ENCODE data around the gene RRBP1. TPM values are rescaled to one million over a fixed set of nuclear protein-coding genes. Genes with fewer than 3 reads are reported as not detected.
A peak's percentile ranks its signal among the peaks of the same experiment; 100 is the strongest.

The RRBP1 gene
- total RNA-seq, 1 experiment from 2014 or later, result 79.2 TPM

DNA sequence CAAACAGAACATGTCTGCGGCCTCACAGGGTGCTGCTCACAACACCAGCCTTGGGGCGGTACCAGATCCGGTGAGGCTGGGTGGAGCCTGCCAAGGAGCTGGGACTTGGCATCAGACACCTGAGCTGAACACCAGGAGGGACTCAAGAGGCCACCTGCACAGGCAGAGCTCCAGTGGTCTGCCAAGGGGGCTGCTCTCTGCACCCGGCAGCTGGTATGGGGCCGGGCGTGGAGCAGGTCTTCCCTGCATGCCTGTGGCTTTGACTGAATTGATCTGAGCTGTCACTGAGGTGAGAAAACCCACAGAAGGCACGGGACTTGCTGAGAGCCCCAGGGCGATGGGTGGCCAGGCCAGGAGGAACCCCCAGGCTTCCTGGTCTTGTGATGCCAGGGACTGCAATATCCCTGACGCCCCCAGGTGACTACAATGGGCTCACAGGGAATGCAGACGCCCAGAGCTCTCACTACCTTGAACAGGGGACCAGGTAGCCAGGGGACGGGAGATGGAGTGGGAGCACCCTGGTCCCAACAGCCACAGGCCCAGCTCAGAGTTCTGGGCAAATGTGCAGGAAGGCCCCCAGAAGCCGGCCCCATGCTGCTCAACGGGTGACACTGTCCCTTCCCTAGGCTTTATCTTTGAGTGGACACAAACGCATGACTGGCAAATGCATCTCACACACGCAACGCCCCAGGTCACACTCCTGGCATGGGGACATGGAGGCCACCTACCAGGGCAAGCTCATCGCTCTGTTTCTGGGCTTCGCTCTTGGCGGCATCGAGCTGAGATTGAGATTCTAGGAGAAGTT lies 64.0 kb downstream of the RRBP1 start:
- H3K36me3 ChIP-seq (replicated peaks; ENCODE audit: control insufficient read depth, insufficient read depth, low read length), result peaks cover 33% of the 10 kb centered on the region
- H3K27me3 ChIP-seq (ENCODE audit: control insufficient read depth, insufficient read depth, low read length), result no peaks in the 10 kb centered on the region
- H3K4me3 ChIP-seq (ENCODE audit: insufficient read depth, low read depth, low read length), result no peak overlapping the region
- DNase-seq, result no peak

DNA sequence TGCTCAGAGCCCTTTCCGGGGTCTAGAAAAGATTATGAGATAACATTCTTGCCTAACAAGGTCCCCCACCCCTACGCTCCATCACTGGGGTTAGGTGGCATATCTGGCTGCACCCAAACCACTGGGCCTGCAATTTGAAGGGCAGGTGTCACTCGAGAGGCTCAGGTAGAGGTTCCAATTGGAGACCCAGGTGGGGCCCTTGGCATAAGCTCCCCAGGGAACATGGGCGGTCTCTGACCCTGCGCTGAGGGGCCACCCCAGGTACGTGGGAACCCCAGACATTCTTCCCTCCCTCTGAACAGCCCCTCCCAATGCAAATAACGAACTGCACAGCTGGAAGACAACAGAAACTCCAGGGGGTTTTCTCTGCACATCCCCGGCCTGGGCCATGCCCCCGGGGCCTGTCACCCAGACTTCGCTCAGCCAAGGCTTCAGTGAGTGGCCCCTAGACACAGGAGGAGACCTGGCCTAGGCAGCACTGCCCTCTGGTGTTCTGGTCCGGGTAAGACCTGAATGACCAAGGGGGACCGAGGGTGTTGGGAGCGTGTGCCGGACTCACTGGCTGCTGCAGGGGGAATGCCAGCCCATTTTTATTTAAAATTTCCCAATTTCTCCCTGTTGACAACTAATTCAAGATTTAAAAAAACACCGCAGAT lies 64.7 kb downstream of the RRBP1 start:
- Histone ChIP-seq H3K27me3 (ENCODE audit: control insufficient read depth, insufficient read depth, low read length) (no peaks in the 10 kb centered on the region), H3K4me3 (ENCODE audit: insufficient read depth, low read depth, low read length) (no peak overlapping the region), H3K36me3 (replicated peaks; ENCODE audit: control insufficient read depth, insufficient read depth, low read length) (peaks cover 30% of the 10 kb centered on the region)
- DNase-seq, result peak; percentile 95

DNA sequence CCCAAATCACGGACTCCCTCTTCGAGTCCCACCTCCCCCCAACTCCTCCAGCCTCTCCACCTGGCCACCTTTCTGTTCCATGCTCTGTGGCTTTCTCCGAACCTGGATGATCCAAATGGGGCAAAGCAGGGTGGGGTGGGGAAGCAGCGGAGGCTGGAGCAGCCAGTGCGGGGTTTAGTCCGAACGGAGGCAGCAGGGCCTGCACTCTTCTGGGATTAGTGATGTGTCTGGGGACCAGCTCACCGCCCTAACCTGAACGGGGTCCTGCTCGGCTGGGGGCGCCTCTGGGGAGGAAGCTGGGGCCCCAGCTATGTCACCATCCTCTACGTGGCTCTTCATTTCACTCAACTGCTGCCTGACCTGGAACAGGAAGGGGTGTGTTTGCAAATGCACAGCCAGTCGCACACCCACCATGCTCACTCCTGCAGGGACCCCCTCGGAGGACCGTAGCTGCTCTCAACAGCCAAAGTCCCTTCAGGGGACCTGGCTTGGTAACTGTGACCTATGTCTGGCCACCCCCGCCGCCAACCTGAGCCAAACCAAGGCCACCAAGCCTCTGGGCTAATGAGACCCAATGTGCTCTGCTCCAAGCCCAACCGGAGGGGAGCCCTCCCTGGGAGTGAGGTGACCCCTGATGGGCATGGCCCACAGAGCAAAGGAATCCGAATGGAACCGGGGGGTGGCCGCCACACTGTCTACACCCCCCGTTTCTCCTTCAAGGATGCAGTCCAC lies 65.4 kb downstream of the RRBP1 start:
- no peaks in the 10 kb centered on the region for H3K27me3 ChIP-seq (ENCODE audit: control insufficient read depth, insufficient read depth, low read length)
- H3K36me3 ChIP-seq (replicated peaks; ENCODE audit: control insufficient read depth, insufficient read depth, low read length), result peaks cover 25% of the 10 kb centered on the region
- no peak overlapping the region for H3K4me3 ChIP-seq (ENCODE audit: insufficient read depth, low read depth, low read length)
- no peak for DNase-seq

DNA sequence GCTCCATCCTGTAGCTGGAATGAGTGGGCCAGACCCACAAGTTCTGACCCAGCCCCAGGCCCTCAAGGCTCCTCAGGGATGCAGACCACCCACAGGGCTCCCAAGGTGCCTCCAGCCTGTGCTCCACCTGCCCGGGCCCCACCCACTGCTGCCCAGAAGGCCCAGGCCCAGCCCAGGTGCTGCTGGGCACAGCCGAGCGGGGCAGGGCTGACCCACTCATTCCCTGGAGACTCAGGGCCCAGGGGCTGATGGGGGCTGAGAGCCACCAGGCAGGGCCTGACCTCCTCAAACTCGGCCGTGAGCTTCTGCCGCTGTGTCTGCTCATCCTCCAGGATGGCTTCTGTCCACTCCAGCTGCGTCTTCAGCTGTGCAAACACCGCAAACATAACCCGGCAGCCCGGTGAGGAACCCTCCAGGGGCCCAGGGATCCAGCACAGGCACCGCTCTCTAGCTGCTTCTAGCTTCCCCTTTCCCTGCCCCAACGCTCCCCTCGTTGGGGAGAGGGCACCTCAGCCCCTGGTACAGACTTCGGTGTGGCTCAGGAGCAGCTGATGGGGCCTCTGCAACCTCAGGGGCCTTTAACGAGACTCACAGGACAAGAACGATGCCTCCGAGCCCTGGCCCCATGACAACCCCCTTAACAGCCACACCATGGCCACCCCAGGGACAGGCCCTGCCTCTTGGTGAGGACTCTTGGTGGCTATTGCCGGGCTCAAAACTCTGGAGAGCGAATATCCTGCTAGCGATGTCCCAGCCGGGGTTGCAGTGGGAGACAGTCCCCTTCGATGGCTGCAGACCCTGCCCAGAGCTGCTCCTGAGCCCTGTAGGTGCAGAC lies 66.2 kb downstream of the RRBP1 start:
- no peak overlapping the region for H3K4me3 ChIP-seq (ENCODE audit: insufficient read depth, low read depth, low read length)
- H3K27me3 ChIP-seq (ENCODE audit: control insufficient read depth, insufficient read depth, low read length), result no peaks in the 10 kb centered on the region
- DNase-seq, result peak; percentile 31
- peaks cover 21% of the 10 kb centered on the region for H3K36me3 ChIP-seq (replicated peaks; ENCODE audit: control insufficient read depth, insufficient read depth, low read length)

DNA sequence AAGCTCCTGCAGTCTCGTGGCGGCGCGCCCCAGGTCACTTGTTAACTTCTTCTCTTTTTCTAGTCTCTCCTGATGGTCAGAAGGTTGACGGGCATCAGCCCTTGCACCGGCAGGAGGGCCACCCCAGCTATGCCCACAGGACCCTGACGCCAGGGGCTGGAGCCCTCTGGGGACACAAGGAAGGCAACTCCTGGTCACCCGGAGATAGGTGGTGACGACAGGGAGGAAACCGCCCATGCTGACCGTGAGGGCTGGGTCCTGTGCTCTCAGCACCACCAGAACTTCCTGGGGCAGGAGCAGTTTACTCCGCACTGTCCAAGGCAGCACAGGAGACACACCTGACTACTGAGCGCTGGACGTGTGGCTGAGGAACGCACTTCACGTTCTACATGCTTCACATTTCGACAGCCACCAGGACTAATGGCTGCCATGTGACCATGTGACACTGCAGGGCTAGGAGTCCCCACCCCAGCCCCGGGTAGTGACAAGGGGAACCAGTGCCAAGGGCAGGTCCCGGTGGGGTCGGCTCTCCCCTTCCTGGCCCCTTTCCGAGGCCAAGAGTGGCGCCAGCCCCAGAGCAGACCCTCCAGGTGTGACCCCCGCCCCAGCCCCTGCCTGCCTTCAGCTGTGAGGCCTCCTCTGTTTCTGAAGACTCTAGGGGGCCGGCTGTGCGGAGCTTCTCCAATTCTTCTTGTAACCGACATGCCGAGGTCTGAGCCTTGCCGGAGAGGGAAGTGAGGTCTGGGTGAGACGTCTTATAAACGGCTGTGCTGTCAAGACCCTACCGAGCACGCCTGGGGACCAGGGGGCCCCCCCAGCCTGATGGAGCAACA lies 67.0 kb downstream of the RRBP1 start:
- H3K4me3 ChIP-seq (ENCODE audit: insufficient read depth, low read depth, low read length), result no peak overlapping the region
- H3K27me3 ChIP-seq (ENCODE audit: control insufficient read depth, insufficient read depth, low read length), result no peaks in the 10 kb centered on the region
- peak; percentile 39 for DNase-seq
- H3K36me3 ChIP-seq (replicated peaks; ENCODE audit: control insufficient read depth, insufficient read depth, low read length), result peaks cover 17% of the 10 kb centered on the region

DNA sequence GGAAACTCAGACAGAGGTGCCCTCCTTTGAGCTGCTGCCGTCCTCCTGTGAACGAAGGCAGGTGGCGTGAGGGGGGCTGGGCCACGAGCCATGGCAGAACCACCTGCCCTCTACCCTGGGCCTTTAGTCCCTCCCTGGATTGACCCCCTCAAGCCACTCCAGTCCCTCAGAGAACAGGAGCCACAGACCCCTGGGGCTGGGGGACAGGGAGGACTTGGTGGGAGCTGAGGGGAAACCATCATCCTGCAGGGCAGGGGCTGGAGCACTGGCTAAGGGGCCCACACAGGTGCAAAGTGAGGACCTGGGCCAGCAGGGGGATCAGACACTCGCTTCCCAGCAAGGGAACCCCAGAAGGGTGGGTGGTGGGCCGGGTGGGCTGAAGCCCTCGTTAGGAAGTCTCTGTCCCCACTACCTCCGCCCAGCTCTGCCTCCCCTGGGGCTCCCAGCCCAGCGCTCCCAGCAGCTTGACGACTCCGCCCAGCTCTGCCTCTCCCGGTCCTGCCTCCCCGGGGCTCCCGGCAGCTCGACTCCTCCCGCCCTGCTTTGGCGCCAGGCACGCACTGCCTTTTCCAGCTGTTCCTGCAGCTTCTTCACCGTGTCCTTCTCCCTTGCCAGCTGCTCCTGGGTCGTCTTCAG lies 67.7 kb downstream of the RRBP1 start:
- H3K36me3 ChIP-seq (replicated peaks; ENCODE audit: control insufficient read depth, insufficient read depth, low read length), result peaks cover 15% of the 10 kb centered on the region

DNA sequence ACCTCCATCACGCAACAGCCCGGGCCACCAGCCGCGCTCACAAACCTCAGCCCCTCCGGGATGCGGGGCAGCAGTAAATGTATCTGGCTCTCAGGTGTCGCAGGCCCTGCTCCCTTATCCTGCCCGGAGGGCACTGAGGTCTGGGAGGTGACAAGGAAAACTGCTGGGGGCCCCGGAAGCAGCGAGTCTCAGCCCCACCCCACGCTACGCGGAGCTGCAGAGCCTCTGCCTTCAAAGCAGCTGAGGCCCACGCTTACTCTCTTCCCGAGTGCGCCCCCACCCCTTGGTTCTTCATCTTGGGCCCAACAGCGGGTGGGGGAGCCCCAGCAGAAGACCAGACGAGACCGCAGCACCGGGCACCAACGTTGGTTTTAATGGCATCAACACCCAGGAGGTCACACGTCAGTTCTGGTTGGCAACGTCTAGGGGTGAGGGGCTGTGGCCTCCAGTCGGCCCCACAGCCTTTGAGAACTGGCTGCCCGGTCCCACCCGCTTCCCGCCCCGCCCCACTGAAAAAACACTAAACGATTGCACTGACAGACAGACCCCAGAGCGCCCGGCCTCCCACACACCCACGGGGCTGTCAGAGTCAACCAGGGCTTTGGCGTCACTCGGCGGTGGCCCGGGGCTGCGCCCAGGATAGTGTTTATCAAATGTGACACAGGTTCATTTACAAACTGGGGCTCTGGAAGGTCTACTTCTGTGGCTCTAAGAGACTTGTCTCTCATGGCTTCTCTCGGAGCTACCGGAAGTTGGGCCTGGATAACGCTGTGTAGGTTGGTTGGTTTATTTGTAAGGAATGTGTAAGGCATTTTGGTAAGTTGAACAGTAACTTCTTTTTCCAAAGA lies 68.5 kb downstream of the RRBP1 start:
- peak; percentile 41 for DNase-seq
- no peaks in the 10 kb centered on the region for H3K27me3 ChIP-seq (ENCODE audit: control insufficient read depth, insufficient read depth, low read length)
- H3K36me3 ChIP-seq (replicated peaks; ENCODE audit: control insufficient read depth, insufficient read depth, low read length), result peaks cover 13% of the 10 kb centered on the region
- no peak overlapping the region for H3K4me3 ChIP-seq (ENCODE audit: insufficient read depth, low read depth, low read length)

More for the DNA sequence above, 67.7 kb downstream of the RRBP1 start:
- peak; percentile 54 for DNase-seq
- Histone ChIP-seq H3K27me3 (ENCODE audit: control insufficient read depth, insufficient read depth, low read length) (no peaks in the 10 kb centered on the region), H3K4me3 (ENCODE audit: insufficient read depth, low read depth, low read length) (no peak overlapping the region)

DNA sequence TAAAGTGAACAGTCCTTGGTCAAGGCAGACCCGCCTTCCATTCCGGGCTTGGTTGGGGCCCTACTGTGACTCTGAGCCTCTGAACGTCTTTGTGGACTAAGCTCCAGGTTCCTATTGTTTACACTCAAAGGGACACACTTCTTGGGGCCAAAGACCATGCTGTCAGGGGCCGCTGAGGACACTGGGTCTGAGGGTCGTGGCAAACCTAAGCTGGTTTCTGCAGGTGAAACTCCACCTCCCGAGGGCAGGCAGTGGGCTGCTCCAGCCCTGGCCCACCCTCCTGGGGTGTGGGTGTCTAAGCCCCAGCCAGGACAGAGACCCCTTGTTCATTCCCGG lies 69.1 kb downstream of the RRBP1 start:
- peaks cover 10% of the 10 kb centered on the region for H3K36me3 ChIP-seq (replicated peaks; ENCODE audit: control insufficient read depth, insufficient read depth, low read length)
- no peaks in the 10 kb centered on the region for H3K27me3 ChIP-seq (ENCODE audit: control insufficient read depth, insufficient read depth, low read length)
- H3K4me3 ChIP-seq (ENCODE audit: insufficient read depth, low read depth, low read length), result no peak overlapping the region
- peak; percentile 42 for DNase-seq

DNA sequence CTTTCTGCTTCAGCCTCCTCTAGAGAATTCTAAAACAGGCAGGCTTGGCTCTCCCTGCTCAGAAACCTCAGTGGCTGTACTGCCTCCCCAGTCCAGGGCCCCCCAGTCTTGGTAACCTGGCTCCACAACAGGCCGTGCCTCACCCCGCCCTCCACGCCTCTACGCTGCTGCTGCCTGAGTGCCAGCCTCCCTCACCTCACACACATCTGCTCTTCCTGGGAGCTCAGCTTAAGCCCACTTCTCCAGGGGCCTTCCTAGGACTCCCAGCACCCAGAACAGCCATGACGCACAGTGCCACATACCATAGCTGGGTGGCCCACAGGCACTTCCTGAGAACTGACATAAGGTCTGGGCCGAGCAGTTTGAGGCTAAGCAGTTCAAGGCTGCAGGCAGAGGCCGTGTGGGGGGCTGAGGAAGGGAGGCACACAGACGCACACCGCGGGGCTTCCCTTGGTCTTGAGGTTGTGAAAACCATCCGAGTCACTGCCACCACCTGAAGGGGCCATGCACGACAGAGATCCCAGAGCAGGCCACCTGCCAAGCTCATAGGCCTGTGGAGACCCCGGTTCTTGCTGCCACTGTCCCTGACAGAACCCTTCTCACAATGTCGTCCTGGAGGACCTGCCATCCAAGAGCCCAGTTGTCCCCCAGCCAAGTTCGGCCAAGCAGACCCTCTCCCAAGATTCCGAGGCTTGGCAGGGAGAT lies 69.6 kb downstream of the RRBP1 start:
- peak; percentile 39 for DNase-seq
- peaks cover 9% of the 10 kb centered on the region for H3K36me3 ChIP-seq (replicated peaks; ENCODE audit: control insufficient read depth, insufficient read depth, low read length)
- H3K4me3 ChIP-seq (ENCODE audit: insufficient read depth, low read depth, low read length), result no peak overlapping the region
- H3K27me3 ChIP-seq (ENCODE audit: control insufficient read depth, insufficient read depth, low read length), result no peaks in the 10 kb centered on the region

DNA sequence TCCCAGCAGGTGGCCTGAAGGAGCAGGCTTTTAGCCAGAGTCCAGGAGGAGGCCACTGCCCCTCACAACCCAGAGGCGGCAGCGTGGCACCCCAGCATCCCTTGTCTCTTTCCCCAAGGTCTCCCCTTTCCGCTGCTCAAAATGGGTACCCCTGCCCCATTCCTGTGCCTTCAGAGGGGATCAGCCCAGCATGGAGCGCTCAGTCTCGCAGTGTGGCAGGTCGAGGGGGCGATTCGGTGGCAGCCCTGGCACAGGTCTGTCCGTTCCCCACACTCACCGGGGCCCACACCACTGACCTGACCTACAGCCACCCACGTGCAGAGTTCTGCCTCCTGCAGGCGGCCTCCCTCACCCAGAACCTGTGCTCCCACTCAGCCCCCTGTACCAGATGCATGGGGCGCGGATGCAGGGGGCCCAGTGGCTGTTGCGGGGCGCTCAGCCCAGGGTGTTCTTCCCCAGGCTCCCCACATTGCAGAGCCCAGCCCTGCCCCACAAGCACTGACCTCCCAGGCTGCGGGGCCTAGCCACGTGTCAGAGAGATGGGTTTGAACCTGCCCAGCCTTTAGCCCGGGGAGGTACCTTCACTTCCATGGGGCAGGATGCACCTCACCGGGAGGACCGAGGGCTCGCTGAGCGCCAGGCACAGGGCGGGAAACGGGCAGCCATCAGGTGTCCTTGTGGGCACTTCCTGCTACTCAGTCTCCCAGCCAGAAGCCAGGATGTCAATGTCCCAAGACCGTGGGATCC lies 70.3 kb downstream of the RRBP1 start:
- Histone ChIP-seq H3K4me3 (ENCODE audit: insufficient read depth, low read depth, low read length) (no peak overlapping the region), H3K27me3 (ENCODE audit: control insufficient read depth, insufficient read depth, low read length) (no peaks in the 10 kb centered on the region), H3K36me3 (replicated peaks; ENCODE audit: control insufficient read depth, insufficient read depth, low read length) (peaks cover 5% of the 10 kb centered on the region)
- peak; percentile 70 for DNase-seq

DNA sequence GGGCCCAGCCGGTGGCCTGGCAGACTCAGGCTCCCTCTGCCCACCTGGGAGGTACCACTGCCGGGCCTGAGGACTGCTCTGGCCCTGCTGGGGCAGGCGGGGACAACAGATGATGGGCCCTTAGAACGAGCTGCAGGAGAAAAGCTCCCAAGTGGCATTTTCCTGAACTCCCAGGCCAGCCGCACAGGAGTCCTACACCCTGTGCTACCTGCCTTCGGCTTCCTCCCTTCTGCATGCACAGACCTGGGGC lies 70.8 kb downstream of the RRBP1 start:
- no peak for DNase-seq
- H3K27me3 ChIP-seq (ENCODE audit: control insufficient read depth, insufficient read depth, low read length), result no peaks in the 10 kb centered on the region

More for the DNA sequence above, 70.8 kb downstream of the RRBP1 start:
- no peak overlapping the region for H3K4me3 ChIP-seq (ENCODE audit: insufficient read depth, low read depth, low read length)
- peaks cover 4% of the 10 kb centered on the region for H3K36me3 ChIP-seq (replicated peaks; ENCODE audit: control insufficient read depth, insufficient read depth, low read length)
